WTC11 (cell line): ENCODE results near the gene CYP8B1.

Source experiments
- CREB1 ChIP-seq: sonication (generic); formaldehyde crosslinking; IDR thresholded peaks from 2 replicates; pipeline ENCODE4 v1.8.0; 2023; ENCODE audit warnings: mild to moderate bottlenecking, missing genetic modification reagents
- CTCF ChIP-seq: fragments of 200-600 bp; IDR thresholded peaks from 2 replicates; pipeline ENCODE4 v1.8.0; 2022; ENCODE audit warnings: antibody characterized with exemption
- E2F5 ChIP-seq: sonication (generic); formaldehyde crosslinking; IDR thresholded peaks from 2 replicates; pipeline ENCODE4 v1.8.1; 2022; ENCODE audit warnings: mild to moderate bottlenecking, moderate library complexity, missing genetic modification reagents
- IRF1 ChIP-seq: sonication (generic); formaldehyde crosslinking; IDR thresholded peaks from 2 replicates; pipeline ENCODE4 v1.8.0; 2023; ENCODE audit warnings: missing genetic modification reagents
- TP53 ChIP-seq: sonication (generic); formaldehyde crosslinking; IDR thresholded peaks from 2 replicates; pipeline ENCODE4 v1.8.1; 2023; ENCODE audit warnings: mild to moderate bottlenecking, missing genetic modification reagents
- USF2 ChIP-seq: sonication (generic); formaldehyde crosslinking; IDR thresholded peaks from 2 replicates; pipeline ENCODE4 v1.8.1; 2023; ENCODE audit warnings: mild to moderate bottlenecking, missing genetic modification reagents, moderate library complexity

- TF ChIP-seq CREB1 (CRISPR knock-in tag) (no peak), E2F5 (CRISPR knock-in tag) (no peak), CTCF (no peak), IRF1 (CRISPR knock-in tag) (no peak), USF2 (CRISPR knock-in tag) (no peak), TP53 (CRISPR knock-in tag) (no peak)
These were observed 11.2 kb downstream of the CYP8B1 start for GRCh38 chr3:42864321-42864950.
